Measurements from ENCODE around the gene RUFY1. TPM values are rescaled to one million over a fixed set of nuclear protein-coding genes. Genes with fewer than 3 reads are reported as not detected.

Gene RUFY1
- total and polyA plus RNA-seq, 4 donors: 26.8 to 51.9 (median 31.6) TPM

GRCh38 chr5:179585941-179586401 is 35.6 kb downstream of the RUFY1 start:
- H3K4me1 ChIP-seq (ENCODE audit: control insufficient read depth in 1 of 2, insufficient read depth in 2 of 2, low read length in 2 of 2): no peaks in the 10 kb centered on the region
- intact Hi-C loops (cut with DNase I): no loop called here
- H3K4me3 ChIP-seq (ENCODE audit: low read length in 2 of 2): no peak overlapping the region
- ATAC-seq (ENCODE audit: low FRiP score): no peak
- peaks cover 0 to 14% of the 10 kb centered on the region in 2 donors for H3K36me3 ChIP-seq (ENCODE audit: control insufficient read depth in 1 of 2, insufficient read depth in 2 of 2, low read length in 1 of 2)
- peak; percentile 15 to 65 for DNase-seq
- no peak overlapping the region for H3K27ac ChIP-seq (ENCODE audit: low read depth in 1 of 2, low read length in 2 of 2)
- no peaks in the 10 kb centered on the region for H3K27me3 ChIP-seq (ENCODE audit: control insufficient read depth in 1 of 2, insufficient read depth in 2 of 2, low read length in 1 of 2)
- H3K9me3 ChIP-seq (ENCODE audit: control insufficient read depth, low read length): no peaks in the 10 kb centered on the region
- 88 to 90% methylated on average over 9 of the region's 9 CpGs for WGBS, 2 donors

- DNase-seq: peak in 1 of 2 donors; percentile 11
- Histone ChIP-seq H3K36me3 (ENCODE audit: control insufficient read depth in 1 of 2, insufficient read depth in 2 of 2, low read length in 1 of 2) (peaks cover 0 to 11% of the 10 kb centered on the region in 2 donors), H3K27me3 (ENCODE audit: control insufficient read depth in 1 of 2, insufficient read depth in 2 of 2, low read length in 1 of 2) (no peaks in the 10 kb centered on the region), H3K27ac (ENCODE audit: low read depth in 1 of 2, low read length in 2 of 2) (no peak overlapping the region), H3K9me3 (ENCODE audit: control insufficient read depth, low read length) (no peaks in the 10 kb centered on the region), H3K4me3 (ENCODE audit: low read length in 2 of 2) (no peak overlapping the region), H3K4me1 (ENCODE audit: control insufficient read depth in 1 of 2, insufficient read depth in 2 of 2, low read length in 2 of 2) (no peaks in the 10 kb centered on the region)
- ATAC-seq (ENCODE audit: low FRiP score): no peak
- intact Hi-C loops (cut with DNase I): no loop called here
- 77 to 89% methylated on average over 3 of the region's 3 CpGs for WGBS, 2 donors
Measured at GRCh38 chr5:179588166-179588565, 37.8 kb downstream of the RUFY1 start.

GRCh38 chr5:179595916-179596315 is 45.6 kb downstream of the RUFY1 start:
- intact Hi-C loops (cut with DNase I): no loop called here
- Histone ChIP-seq H3K4me1 (ENCODE audit: control insufficient read depth in 1 of 2, insufficient read depth in 2 of 2, low read length in 2 of 2) (no peaks in the 10 kb centered on the region), H3K4me3 (ENCODE audit: low read length in 2 of 2) (no peak overlapping the region), H3K9me3 (ENCODE audit: control insufficient read depth, low read length) (no peaks in the 10 kb centered on the region), H3K27me3 (ENCODE audit: control insufficient read depth in 1 of 2, insufficient read depth in 2 of 2, low read length in 1 of 2) (no peaks in the 10 kb centered on the region), H3K36me3 (ENCODE audit: control insufficient read depth in 1 of 2, insufficient read depth in 2 of 2, low read length in 1 of 2) (peaks cover 4 to 7% of the 10 kb centered on the region in 2 donors), H3K27ac (ENCODE audit: low read depth in 1 of 2, low read length in 2 of 2) (no peak overlapping the region)
- 65 to 67% methylated on average over 6 of the region's 6 CpGs for WGBS, 2 donors
- DNase-seq (no peak), ATAC-seq (ENCODE audit: low FRiP score) (no peak)

DNA sequence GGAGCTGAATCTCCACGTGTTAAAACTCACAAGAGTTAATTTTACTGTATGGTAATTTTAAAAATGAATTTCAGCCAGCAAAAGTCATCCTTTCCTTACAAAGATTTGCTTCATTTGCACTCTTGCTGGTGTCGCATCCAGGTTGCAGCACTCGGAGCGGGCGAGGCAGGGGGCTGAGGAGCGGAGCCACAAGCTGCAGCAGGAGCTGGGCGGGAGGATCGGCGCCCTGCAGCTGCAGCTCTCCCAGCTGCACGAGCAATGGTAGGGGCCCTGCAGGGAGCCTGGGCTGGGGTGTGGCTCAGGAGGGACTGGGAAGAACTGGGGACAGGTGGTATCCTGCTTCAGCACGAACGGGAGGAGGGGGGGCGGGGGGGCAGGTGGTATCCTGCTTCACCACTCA is 46.1 kb downstream of the RUFY1 start:
- DNase-seq (no peak), ATAC-seq (ENCODE audit: low FRiP score) (no peak)
- Histone ChIP-seq H3K27me3 (ENCODE audit: control insufficient read depth in 1 of 2, insufficient read depth in 2 of 2, low read length in 1 of 2) (no peaks in the 10 kb centered on the region), H3K36me3 (ENCODE audit: control insufficient read depth in 1 of 2, insufficient read depth in 2 of 2, low read length in 1 of 2) (peaks cover 4 to 7% of the 10 kb centered on the region in 2 donors), H3K4me1 (ENCODE audit: control insufficient read depth in 1 of 2, insufficient read depth in 2 of 2, low read length in 2 of 2) (no peaks in the 10 kb centered on the region), H3K4me3 (ENCODE audit: low read length in 2 of 2) (no peak overlapping the region), H3K27ac (ENCODE audit: low read depth in 1 of 2, low read length in 2 of 2) (no peak overlapping the region), H3K9me3 (ENCODE audit: control insufficient read depth, low read length) (no peaks in the 10 kb centered on the region)
- WGBS, 2 donors: 87 to 90% methylated on average over 12 to 13 of the region's 13 CpGs
- intact Hi-C loops (cut with DNase I): no loop called here

- WGBS, 2 donors: 71 to 76% methylated on average over 9 of the region's 9 CpGs
- intact Hi-C loops (cut with DNase I): no loop called here
- H3K36me3 ChIP-seq (ENCODE audit: control insufficient read depth in 1 of 2, insufficient read depth in 2 of 2, low read length in 1 of 2): peaks cover 0 to 7% of the 10 kb centered on the region in 2 donors
Measured at GRCh38 chr5:179599100-179599499, 48.7 kb downstream of the RUFY1 start.

GRCh38 chr5:179599566-179599965 is 49.2 kb downstream of the RUFY1 start:
- no peak for ATAC-seq (ENCODE audit: low FRiP score)
- DNase-seq: no peak
- no peak overlapping the region for H3K4me3 ChIP-seq (ENCODE audit: low read length in 2 of 2)
- peaks cover 0 to 7% of the 10 kb centered on the region in 2 donors for H3K36me3 ChIP-seq (ENCODE audit: control insufficient read depth in 1 of 2, insufficient read depth in 2 of 2, low read length in 1 of 2)
- intact Hi-C loops (cut with DNase I): no loop called here
- 85 to 89% methylated on average over 16 of the region's 16 CpGs for WGBS, 2 donors
- H3K27ac ChIP-seq (ENCODE audit: low read depth in 1 of 2, low read length in 2 of 2): no peak overlapping the region
- no peaks in the 10 kb centered on the region for H3K9me3 ChIP-seq (ENCODE audit: control insufficient read depth, low read length)
- no peaks in the 10 kb centered on the region for H3K27me3 ChIP-seq (ENCODE audit: control insufficient read depth in 1 of 2, insufficient read depth in 2 of 2, low read length in 1 of 2)
- H3K4me1 ChIP-seq (ENCODE audit: control insufficient read depth in 1 of 2, insufficient read depth in 2 of 2, low read length in 2 of 2): no peaks in the 10 kb centered on the region

More at GRCh38 chr5:179599100-179599499, 48.7 kb downstream of the RUFY1 start:
- Histone ChIP-seq H3K4me1 (ENCODE audit: control insufficient read depth in 1 of 2, insufficient read depth in 2 of 2, low read length in 2 of 2) (no peaks in the 10 kb centered on the region), H3K9me3 (ENCODE audit: control insufficient read depth, low read length) (no peaks in the 10 kb centered on the region), H3K27me3 (ENCODE audit: control insufficient read depth in 1 of 2, insufficient read depth in 2 of 2, low read length in 1 of 2) (no peaks in the 10 kb centered on the region), H3K4me3 (ENCODE audit: low read length in 2 of 2) (no peak overlapping the region), H3K27ac (ENCODE audit: low read depth in 1 of 2, low read length in 2 of 2) (no peak overlapping the region)
- DNase-seq: no peak
- ATAC-seq (ENCODE audit: low FRiP score): no peak

GRCh38 chr5:179599973-179600372 is 49.6 kb downstream of the RUFY1 start:
- Histone ChIP-seq H3K4me1 (ENCODE audit: control insufficient read depth in 1 of 2, insufficient read depth in 2 of 2, low read length in 2 of 2) (no peaks in the 10 kb centered on the region), H3K27me3 (ENCODE audit: control insufficient read depth in 1 of 2, insufficient read depth in 2 of 2, low read length in 1 of 2) (no peaks in the 10 kb centered on the region), H3K4me3 (ENCODE audit: low read length in 2 of 2) (no peak overlapping the region), H3K36me3 (ENCODE audit: control insufficient read depth in 1 of 2, insufficient read depth in 2 of 2, low read length in 1 of 2) (peaks cover 0 to 5% of the 10 kb centered on the region in 2 donors), H3K9me3 (ENCODE audit: control insufficient read depth, low read length) (no peaks in the 10 kb centered on the region), H3K27ac (ENCODE audit: low read depth in 1 of 2, low read length in 2 of 2) (no peak overlapping the region)
- ATAC-seq (ENCODE audit: low FRiP score): no peak
- intact Hi-C loops (cut with DNase I): no loop called here
- peak in 1 of 2 donors; percentile 51 for DNase-seq
- WGBS, 2 donors: 79 to 85% methylated on average over 9 of the region's 9 CpGs

- DNase-seq (no peak), ATAC-seq (ENCODE audit: low FRiP score) (no peak)
- Histone ChIP-seq H3K4me3 (ENCODE audit: low read length in 2 of 2) (no peak overlapping the region), H3K36me3 (ENCODE audit: control insufficient read depth in 1 of 2, insufficient read depth in 2 of 2, low read length in 1 of 2) (peaks cover 0 to 6% of the 10 kb centered on the region in 2 donors), H3K27ac (ENCODE audit: low read depth in 1 of 2, low read length in 2 of 2) (no peak overlapping the region), H3K4me1 (ENCODE audit: control insufficient read depth in 1 of 2, insufficient read depth in 2 of 2, low read length in 2 of 2) (no peaks in the 10 kb centered on the region), H3K9me3 (ENCODE audit: control insufficient read depth, low read length) (no peaks in the 10 kb centered on the region), H3K27me3 (ENCODE audit: control insufficient read depth in 1 of 2, insufficient read depth in 2 of 2, low read length in 1 of 2) (no peaks in the 10 kb centered on the region)
- intact Hi-C loops (cut with DNase I): no loop called here
- 91% methylated on average over 18 of the region's 18 CpGs for WGBS, 2 donors
Measured at GRCh38 chr5:179601871-179602625, 51.7 kb downstream of the RUFY1 start.

- DNase-seq (no peak), ATAC-seq (ENCODE audit: low FRiP score) (no peak)
- no peaks in the 10 kb centered on the region for H3K27me3 ChIP-seq (ENCODE audit: control insufficient read depth in 1 of 2, insufficient read depth in 2 of 2, low read length in 1 of 2)
- H3K4me1 ChIP-seq (ENCODE audit: control insufficient read depth in 1 of 2, insufficient read depth in 2 of 2, low read length in 2 of 2): no peaks in the 10 kb centered on the region
- peaks cover 0 to 6% of the 10 kb centered on the region in 2 donors for H3K36me3 ChIP-seq (ENCODE audit: control insufficient read depth in 1 of 2, insufficient read depth in 2 of 2, low read length in 1 of 2)
- intact Hi-C loops (cut with DNase I): no loop called here
- WGBS, 2 donors: 87 to 89% methylated on average over 12 of the region's 12 CpGs
- H3K4me3 ChIP-seq (ENCODE audit: low read length in 2 of 2): no peak overlapping the region
- no peaks in the 10 kb centered on the region for H3K9me3 ChIP-seq (ENCODE audit: control insufficient read depth, low read length)
- no peak overlapping the region for H3K27ac ChIP-seq (ENCODE audit: low read depth in 1 of 2, low read length in 2 of 2)
Measured at GRCh38 chr5:179603308-179603707, 53.0 kb downstream of the RUFY1 start.
